ENCODE results near the gene GPD1.

DNA sequence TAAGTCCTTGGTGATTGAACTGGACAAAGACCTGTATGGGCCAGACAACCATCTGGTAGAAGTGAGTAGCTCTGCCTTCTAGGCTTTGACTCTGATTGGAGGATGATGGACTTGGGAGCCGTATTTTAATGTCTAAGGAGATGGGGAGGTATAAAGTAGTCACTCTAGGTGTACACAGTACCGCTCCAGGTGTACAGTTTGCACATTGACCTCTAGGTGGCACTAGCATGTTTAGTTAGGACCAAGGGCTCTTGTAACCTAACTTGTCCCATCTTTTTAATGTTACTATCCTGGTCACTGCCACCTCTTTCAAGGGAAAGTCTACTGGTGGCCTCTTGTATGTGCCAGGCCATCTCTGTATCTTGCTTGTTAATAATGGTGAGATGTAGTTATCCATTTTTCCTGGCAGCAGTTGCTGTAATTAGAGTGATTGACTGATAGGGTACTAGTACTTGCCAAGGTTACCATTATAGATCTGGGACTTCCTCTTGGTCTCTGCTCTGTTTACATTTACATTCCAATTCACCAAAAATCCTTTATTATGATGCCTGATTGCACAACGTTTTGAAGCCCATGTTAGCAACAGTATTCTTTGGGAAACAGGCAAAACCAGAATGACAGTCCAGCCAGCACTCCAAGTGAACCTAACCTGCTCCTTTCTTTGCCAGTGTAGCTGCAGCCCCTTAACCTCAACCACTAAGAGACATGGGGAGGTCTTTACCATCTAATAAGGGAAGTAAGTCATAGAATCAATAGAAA, 15.1 kb upstream of the GPD1 start:
- TF ChIP-seq CTCF (conservative IDR thresholded peaks at IDR 0.05; ENCODE audit: low read length) (peak; percentile 95), EZH2phosphoT487 (IDR thresholded peaks at IDR 0.05; ENCODE audit: borderline replicate concordance) (no peak)

All from Loucy (cell line).